Hepatocyte (in vitro differentiated cells): ENCODE data around the gene MIEF2.
"Not testable (repeated sequence)": the region's sequence is repeated elsewhere in the genome, so short reads cannot be mapped to it uniquely, and the experiment has no call there.

Source experiments
- EZH2 ChIP-seq: fragments of 200-600 bp; sonication (generic); IDR thresholded peaks from 2 replicates; pipeline ENCODE4 v1.6.1; 2016; ENCODE audit warnings: antibody characterized with exemption, mild to moderate bottlenecking, borderline replicate concordance
- EZH2phosphoT487 ChIP-seq: fragments of 200-600 bp; sonication (generic); IDR thresholded peaks from one replicate; pipeline ENCODE4 v1.6.1; 2018; ENCODE audit warnings: antibody characterized with exemption, mild to moderate bottlenecking, low read depth, moderate library complexity; ENCODE audit not compliant: unreplicated experiment, severe bottlenecking
- TF ChIP-seq, protein P1 (sequence below): fragments of 200-600 bp; sonication (generic); IDR thresholded peaks from 2 replicates; pipeline ENCODE4 v1.5.1; 2016; ENCODE audit warnings: antibody characterized with exemption, mild to moderate bottlenecking; ENCODE audit not compliant: poor library complexity

DNA sequence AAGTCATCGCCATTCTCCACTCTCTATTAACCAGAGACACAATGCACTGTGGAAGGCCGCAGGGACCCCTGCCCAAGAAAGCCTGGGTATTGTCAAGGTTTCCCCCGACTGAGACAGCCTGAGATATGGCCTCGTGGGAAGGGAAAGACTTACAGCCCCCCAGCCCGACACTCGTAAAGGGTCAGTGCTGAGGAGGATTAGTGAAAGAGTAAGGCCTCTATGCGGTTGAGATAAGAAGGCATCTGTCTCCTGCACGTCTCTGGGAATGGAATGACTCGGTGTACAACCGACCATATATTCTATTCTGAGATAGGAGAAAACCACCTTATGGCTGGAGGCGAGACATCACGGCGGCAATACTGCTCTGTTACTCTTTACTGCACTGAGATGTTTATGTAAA, 42.7 kb downstream of the MIEF2 start:
- TF ChIP-seq, protein P1, sequence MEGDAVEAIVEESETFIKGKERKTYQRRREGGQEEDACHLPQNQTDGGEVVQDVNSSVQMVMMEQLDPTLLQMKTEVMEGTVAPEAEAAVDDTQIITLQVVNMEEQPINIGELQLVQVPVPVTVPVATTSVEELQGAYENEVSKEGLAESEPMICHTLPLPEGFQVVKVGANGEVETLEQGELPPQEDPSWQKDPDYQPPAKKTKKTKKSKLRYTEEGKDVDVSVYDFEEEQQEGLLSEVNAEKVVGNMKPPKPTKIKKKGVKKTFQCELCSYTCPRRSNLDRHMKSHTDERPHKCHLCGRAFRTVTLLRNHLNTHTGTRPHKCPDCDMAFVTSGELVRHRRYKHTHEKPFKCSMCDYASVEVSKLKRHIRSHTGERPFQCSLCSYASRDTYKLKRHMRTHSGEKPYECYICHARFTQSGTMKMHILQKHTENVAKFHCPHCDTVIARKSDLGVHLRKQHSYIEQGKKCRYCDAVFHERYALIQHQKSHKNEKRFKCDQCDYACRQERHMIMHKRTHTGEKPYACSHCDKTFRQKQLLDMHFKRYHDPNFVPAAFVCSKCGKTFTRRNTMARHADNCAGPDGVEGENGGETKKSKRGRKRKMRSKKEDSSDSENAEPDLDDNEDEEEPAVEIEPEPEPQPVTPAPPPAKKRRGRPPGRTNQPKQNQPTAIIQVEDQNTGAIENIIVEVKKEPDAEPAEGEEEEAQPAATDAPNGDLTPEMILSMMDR, result not testable (repeated sequence)
- TF ChIP-seq EZH2phosphoT487, EZH2: not testable (repeated sequence)
